Loucy (cell line): Measurements from ENCODE around the gene ACOT12.

Source experiments
- H2AFZ ChIP-seq: fragments of 200-600 bp; sonication (generic); 2 replicates; pipeline ENCODE4 v1.6.0; 2016; ENCODE audit warnings: antibody characterized with exemption, mild to moderate bottlenecking, low read length, moderate library complexity
- H3F3A ChIP-seq: fragments of 200-600 bp; 2 replicates; pipeline ENCODE4 v1.6.0; 2016; ENCODE audit warnings: antibody characterized with exemption, low read depth, mild to moderate bottlenecking
- H3K27me3 ChIP-seq: fragments of 200-600 bp; sonication (generic); 2 replicates; pipeline ENCODE4 v1.6.1; 2014; ENCODE audit warnings: low read length, mild to moderate bottlenecking; ENCODE audit not compliant: insufficient read depth, poor library complexity, severe bottlenecking
- H3K36me3 ChIP-seq: fragments of 200-600 bp; sonication (generic); 2 replicates; pipeline ENCODE4 v1.6.1; 2016; ENCODE audit warnings: low read length; ENCODE audit not compliant: insufficient read depth
- H3K4me1 ChIP-seq: fragments of 200-600 bp; sonication (generic); 2 replicates; pipeline ENCODE4 v1.5.1; 2014; ENCODE audit warnings: low read length, mild to moderate bottlenecking; ENCODE audit not compliant: insufficient read depth, poor library complexity, severe bottlenecking
- H3K4me2 ChIP-seq: fragments of 200-600 bp; sonication (generic); 2 replicates; pipeline ENCODE4 v1.6.0; 2014; ENCODE audit warnings: antibody characterized with exemption, low read length, low read depth, mild to moderate bottlenecking; ENCODE audit not compliant: poor library complexity, severe bottlenecking
- H3K4me3 ChIP-seq: fragments of 200-600 bp; sonication (generic); 2 replicates; pipeline ENCODE4 v1.5.1; 2014; ENCODE audit warnings: low read length, mild to moderate bottlenecking, mixed read lengths; ENCODE audit not compliant: poor library complexity, severe bottlenecking
- H3K79me2 ChIP-seq: fragments of 200-600 bp; sonication (generic); 2 replicates; pipeline ENCODE4 v1.6.1; 2014; ENCODE audit warnings: low read length; ENCODE audit not compliant: insufficient read depth
- H3K9ac ChIP-seq: fragments of 200-600 bp; sonication (generic); 2 replicates; pipeline ENCODE4 v1.6.0; 2014; ENCODE audit warnings: mild to moderate bottlenecking, low read depth, low read length, moderate library complexity; ENCODE audit not compliant: poor library complexity, severe bottlenecking
- H3K9me2 ChIP-seq: fragments of 200-600 bp; sonication (generic); replicated peaks from 2 replicates; pipeline ENCODE4 v1.6.1; 2016; ENCODE audit warnings: low read depth, low read length, mixed read lengths
- H3K9me3 ChIP-seq: fragments of 200-600 bp; sonication (generic); 2 replicates; pipeline ENCODE4 v1.6.1; 2014; ENCODE audit warnings: mild to moderate bottlenecking, antibody characterized with exemption, low read length, low read depth; ENCODE audit not compliant: insufficient read depth
- H4K20me1 ChIP-seq: fragments of 200-600 bp; sonication (generic); 2 replicates; pipeline ENCODE4 v1.6.0; 2014; ENCODE audit warnings: antibody characterized with exemption, low read length, mild to moderate bottlenecking; ENCODE audit not compliant: insufficient read depth, poor library complexity, severe bottlenecking
- EZH2phosphoT487 ChIP-seq: fragments of 200-600 bp; IDR thresholded peaks from 2 replicates; pipeline ENCODE4 v1.6.1; 2018; ENCODE audit warnings: antibody characterized with exemption, mild to moderate bottlenecking, moderate library complexity, borderline replicate concordance
- TF ChIP-seq, protein P1 (sequence below): fragments of 200-600 bp; sonication (generic); conservative IDR thresholded peaks from 2 replicates; pipeline ENCODE4 v1.5.1; 2014; ENCODE audit warnings: mild to moderate bottlenecking, antibody characterized with exemption, low read length

The ACOT12 gene

DNA sequence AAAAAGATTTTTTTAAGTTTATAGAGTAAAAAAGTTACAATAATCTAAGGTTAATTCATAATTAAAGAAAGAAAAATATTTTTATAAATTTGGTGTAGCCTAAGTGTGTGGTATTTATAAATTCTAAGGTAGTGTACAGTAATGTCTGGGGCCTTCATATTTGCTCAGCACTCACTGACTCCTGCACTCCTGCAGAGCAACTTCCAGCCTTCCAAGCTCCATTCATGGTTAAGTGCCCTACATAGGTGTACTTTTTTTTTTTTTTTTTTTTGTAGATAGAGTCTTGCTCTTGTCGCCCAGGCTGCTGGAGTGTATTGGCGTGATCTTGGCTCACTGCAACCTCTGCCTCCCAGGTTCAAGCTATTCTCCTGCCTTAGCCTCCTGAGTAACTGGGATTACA is 10.1 kb downstream of the ACOT12 start:
- H2AFZ ChIP-seq = no peak overlapping the region
- no peaks in the 10 kb centered on the region for H3K36me3 ChIP-seq
- no peak overlapping the region for H3K9ac ChIP-seq
- H3F3A ChIP-seq = no peaks in the 10 kb centered on the region
- no peaks in the 10 kb centered on the region for H3K27me3 ChIP-seq
- no peaks in the 10 kb centered on the region for H3K9me3 ChIP-seq
- no peaks in the 10 kb centered on the region for H3K79me2 ChIP-seq
- no peak overlapping the region for H3K4me2 ChIP-seq
- no peak overlapping the region for H3K4me3 ChIP-seq
- no peaks in the 10 kb centered on the region for H3K4me1 ChIP-seq
- no peaks in the 10 kb centered on the region for H3K9me2 ChIP-seq
- no peaks in the 10 kb centered on the region for H4K20me1 ChIP-seq
- TF ChIP-seq, protein P1, sequence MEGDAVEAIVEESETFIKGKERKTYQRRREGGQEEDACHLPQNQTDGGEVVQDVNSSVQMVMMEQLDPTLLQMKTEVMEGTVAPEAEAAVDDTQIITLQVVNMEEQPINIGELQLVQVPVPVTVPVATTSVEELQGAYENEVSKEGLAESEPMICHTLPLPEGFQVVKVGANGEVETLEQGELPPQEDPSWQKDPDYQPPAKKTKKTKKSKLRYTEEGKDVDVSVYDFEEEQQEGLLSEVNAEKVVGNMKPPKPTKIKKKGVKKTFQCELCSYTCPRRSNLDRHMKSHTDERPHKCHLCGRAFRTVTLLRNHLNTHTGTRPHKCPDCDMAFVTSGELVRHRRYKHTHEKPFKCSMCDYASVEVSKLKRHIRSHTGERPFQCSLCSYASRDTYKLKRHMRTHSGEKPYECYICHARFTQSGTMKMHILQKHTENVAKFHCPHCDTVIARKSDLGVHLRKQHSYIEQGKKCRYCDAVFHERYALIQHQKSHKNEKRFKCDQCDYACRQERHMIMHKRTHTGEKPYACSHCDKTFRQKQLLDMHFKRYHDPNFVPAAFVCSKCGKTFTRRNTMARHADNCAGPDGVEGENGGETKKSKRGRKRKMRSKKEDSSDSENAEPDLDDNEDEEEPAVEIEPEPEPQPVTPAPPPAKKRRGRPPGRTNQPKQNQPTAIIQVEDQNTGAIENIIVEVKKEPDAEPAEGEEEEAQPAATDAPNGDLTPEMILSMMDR = no peak
- TF ChIP-seq EZH2phosphoT487 = no peak

DNA sequence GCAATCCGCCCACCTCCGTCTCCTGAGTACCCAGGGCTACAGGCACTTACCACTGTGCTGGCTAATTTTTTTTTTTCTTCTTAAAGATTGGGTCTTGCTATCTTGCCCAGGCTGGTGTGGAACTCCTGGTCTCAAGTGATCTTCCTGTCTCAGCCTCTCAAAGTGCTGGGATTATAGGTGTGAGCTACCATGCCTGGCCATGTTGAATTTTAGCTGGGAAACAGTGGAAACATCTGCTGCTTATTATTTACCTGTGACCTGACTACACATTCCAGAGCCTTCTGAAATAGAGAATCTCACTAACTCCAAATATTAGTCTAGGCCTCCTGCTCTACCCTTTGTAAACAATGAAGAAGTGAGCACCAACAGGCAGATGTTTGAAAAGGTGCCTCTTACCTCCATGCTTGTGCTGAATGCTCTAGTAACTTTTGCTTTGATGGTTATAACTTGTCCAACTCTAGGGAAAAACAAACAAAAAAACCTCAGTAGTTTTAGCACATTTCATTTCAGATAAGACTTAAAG is 22.5 kb downstream of the ACOT12 start:
- Histone ChIP-seq H3K9ac (no peak overlapping the region), H2AFZ (no peak overlapping the region), H3K36me3 (no peaks in the 10 kb centered on the region), H3K4me3 (no peak overlapping the region), H3K9me3 (no peaks in the 10 kb centered on the region), H3K4me1 (peaks cover 8% of the 10 kb centered on the region), H4K20me1 (no peaks in the 10 kb centered on the region), H3F3A (no peaks in the 10 kb centered on the region), H3K9me2 (no peaks in the 10 kb centered on the region), H3K79me2 (no peaks in the 10 kb centered on the region), H3K4me2 (no peak overlapping the region), H3K27me3 (no peaks in the 10 kb centered on the region)
- TF ChIP-seq, protein P1 = no peak
- no peak for TF ChIP-seq EZH2phosphoT487

DNA sequence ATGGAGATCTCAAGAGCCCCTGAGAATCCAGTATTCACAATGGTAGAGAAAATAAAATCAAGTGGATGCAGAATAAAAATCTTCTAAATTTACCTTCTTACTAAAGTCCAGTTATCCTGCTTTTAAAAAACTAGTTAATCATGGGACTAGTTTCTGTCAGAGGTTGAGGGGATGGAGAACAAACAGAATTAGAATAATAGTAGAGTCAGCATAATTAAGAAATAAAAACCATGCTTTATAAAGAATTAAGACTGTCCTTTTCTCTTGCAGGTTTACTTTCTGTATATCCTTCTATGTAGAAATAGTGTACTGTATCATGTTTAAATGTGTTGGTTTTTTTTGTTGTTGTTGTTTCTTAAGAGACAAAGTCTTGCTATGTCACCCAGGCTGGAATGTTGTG is 23.0 kb downstream of the ACOT12 start:
- Histone ChIP-seq H2AFZ (no peak overlapping the region), H3K4me3 (no peak overlapping the region), H3K9me3 (no peaks in the 10 kb centered on the region), H3K36me3 (no peaks in the 10 kb centered on the region), H3K79me2 (no peaks in the 10 kb centered on the region), H3K27me3 (no peaks in the 10 kb centered on the region), H3F3A (no peaks in the 10 kb centered on the region), H3K9me2 (no peaks in the 10 kb centered on the region), H3K9ac (no peak overlapping the region), H3K4me2 (no peak overlapping the region), H4K20me1 (no peaks in the 10 kb centered on the region), H3K4me1 (peaks cover 8% of the 10 kb centered on the region)
- no peak for TF ChIP-seq EZH2phosphoT487
- TF ChIP-seq, protein P1 = no peak
